ENCODE results near the gene RAG2.

Gene RAG2

GRCh38 chr11:36598051-36598450, at the start of gene RAG2:
Gene RAG2, minus strand, starts transcription at chr11:36598236. Its CDS starts 4,068 bp downstream, at chr11:36594168.
- no peak for TF ChIP-seq POLR2A (IDR thresholded peaks at IDR 0.05; ENCODE audit: low read depth, low read length)
- DNase-seq (ENCODE audit: insufficient read length, low spot score) (no peak), FAIRE-seq (no peak)

GRCh38 chr11:36638556-36638955, 40.5 kb upstream of the RAG2 start:
- TF ChIP-seq POLR2A (IDR thresholded peaks at IDR 0.05; ENCODE audit: low read depth, low read length): no peak
- DNase-seq (ENCODE audit: insufficient read length, low spot score): no peak
- no peak for FAIRE-seq

GRCh38 chr11:36635066-36635862, 37.2 kb upstream of the RAG2 start:
- no peak for DNase-seq (ENCODE audit: insufficient read length, low spot score)
- no peak for FAIRE-seq

GRCh38 chr11:36631774-36632173, 33.7 kb upstream of the RAG2 start:
- TF ChIP-seq POLR2A (IDR thresholded peaks at IDR 0.05; ENCODE audit: low read depth, low read length): no peak
- DNase-seq (ENCODE audit: insufficient read length, low spot score) (no peak), FAIRE-seq (no peak)

More at GRCh38 chr11:36635066-36635862, 37.2 kb upstream of the RAG2 start:
- TF ChIP-seq POLR2A (IDR thresholded peaks at IDR 0.05; ENCODE audit: low read depth, low read length): no peak

- DNase-seq (ENCODE audit: insufficient read length, low spot score) (no peak), FAIRE-seq (peak; percentile 81)
- TF ChIP-seq POLR2A (IDR thresholded peaks at IDR 0.05; ENCODE audit: low read depth, low read length): no peak
Measured at GRCh38 chr11:36628765-36629244, 30.8 kb upstream of the RAG2 start.

- FAIRE-seq: no peak
- TF ChIP-seq POLR2A (IDR thresholded peaks at IDR 0.05; ENCODE audit: low read depth, low read length): no peak
- DNase-seq (ENCODE audit: insufficient read length, low spot score): no peak
Measured at GRCh38 chr11:36628141-36628540, 30.1 kb upstream of the RAG2 start.

GRCh38 chr11:36627471-36627870, 29.4 kb upstream of the RAG2 start:
- no peak for TF ChIP-seq POLR2A (IDR thresholded peaks at IDR 0.05; ENCODE audit: low read depth, low read length)
- DNase-seq (ENCODE audit: insufficient read length, low spot score): no peak
- FAIRE-seq: no peak

- FAIRE-seq (no peak), DNase-seq (ENCODE audit: insufficient read length, low spot score) (no peak)
- TF ChIP-seq POLR2A (IDR thresholded peaks at IDR 0.05; ENCODE audit: low read depth, low read length): no peak
Measured at GRCh38 chr11:36627006-36627405, 29.0 kb upstream of the RAG2 start.

- no peak for TF ChIP-seq POLR2A (IDR thresholded peaks at IDR 0.05; ENCODE audit: low read depth, low read length)
- no peak for DNase-seq (ENCODE audit: insufficient read length, low spot score)
- peak; percentile 43 for FAIRE-seq
Measured at GRCh38 chr11:36623494-36623893, 25.5 kb upstream of the RAG2 start.

GRCh38 chr11:36622431-36623136, 24.5 kb upstream of the RAG2 start:
- FAIRE-seq (peak; percentile 96), DNase-seq (ENCODE audit: insufficient read length, low spot score) (peak; percentile 3)
- no peak for TF ChIP-seq POLR2A (IDR thresholded peaks at IDR 0.05; ENCODE audit: low read depth, low read length)

GRCh38 chr11:36620246-36620645, 22.2 kb upstream of the RAG2 start:
- FAIRE-seq (no peak), DNase-seq (ENCODE audit: insufficient read length, low spot score) (no peak)
- no peak for TF ChIP-seq POLR2A (IDR thresholded peaks at IDR 0.05; ENCODE audit: low read depth, low read length)

- DNase-seq (ENCODE audit: insufficient read length, low spot score) (no peak), FAIRE-seq (peak; percentile 55)
- TF ChIP-seq POLR2A (IDR thresholded peaks at IDR 0.05; ENCODE audit: low read depth, low read length): no peak
Measured at GRCh38 chr11:36619502-36619901, 21.5 kb upstream of the RAG2 start.

- FAIRE-seq (no peak), DNase-seq (ENCODE audit: insufficient read length, low spot score) (no peak)
- TF ChIP-seq POLR2A (IDR thresholded peaks at IDR 0.05; ENCODE audit: low read depth, low read length): no peak
Measured at GRCh38 chr11:36618363-36619047, 20.5 kb upstream of the RAG2 start.

All from H54 (cell line).